ENCODE measurements around the gene SLC25A29.

SLC25A29 gene

GRCh38 chr14:100243020-100243419 lies 63.2 kb downstream of the SLC25A29 start:
- H3K36me3 ChIP-seq (ENCODE audit: insufficient read depth, low read length) = no peaks in the 10 kb centered on the region; the same call in 1 of the 2 replicates
- no peaks in the 10 kb centered on the region for H3K27me3 ChIP-seq (ENCODE audit: insufficient read depth, low read length)
- peak overlapping the region; percentile 14; the same call in 1 of the 2 replicates for H3K4me3 ChIP-seq (ENCODE audit: low read depth, low read length)
- no peak overlapping the region for H3K27ac ChIP-seq (ENCODE audit: low read depth, low read length)
- peaks cover 82% of the 10 kb centered on the region for H3K79me2 ChIP-seq (ENCODE audit: control insufficient read depth, insufficient read depth, low read length, unreplicated experiment)
- H3K4me1 ChIP-seq (ENCODE audit: control insufficient read depth, insufficient read depth, low read length, unreplicated experiment) = peaks cover 29% of the 10 kb centered on the region
- H2AFZ ChIP-seq (ENCODE audit: low read length, unreplicated experiment) = no peak overlapping the region

- peaks cover 32% of the 10 kb centered on the region for H3K4me1 ChIP-seq (ENCODE audit: control insufficient read depth, insufficient read depth, low read length, unreplicated experiment)
- peak overlapping the region; percentile 83 for H3K4me3 ChIP-seq (ENCODE audit: low read depth, low read length)
- no peaks in the 10 kb centered on the region for H3K27me3 ChIP-seq (ENCODE audit: insufficient read depth, low read length)
- H2AFZ ChIP-seq (ENCODE audit: low read length, unreplicated experiment) = no peak overlapping the region
- H3K79me2 ChIP-seq (ENCODE audit: control insufficient read depth, insufficient read depth, low read length, unreplicated experiment) = peaks cover 83% of the 10 kb centered on the region
- peak overlapping the region; percentile 93 for H3K27ac ChIP-seq (ENCODE audit: low read depth, low read length)
- no peaks in the 10 kb centered on the region; the same call in 1 of the 2 replicates for H3K36me3 ChIP-seq (ENCODE audit: insufficient read depth, low read length)
Measured at GRCh38 chr14:100241279-100241678, 65.0 kb downstream of the SLC25A29 start.
